ENCODE results near the gene RNF34. TPM values are rescaled to one million over a fixed set of nuclear protein-coding genes. Genes with fewer than 3 reads are reported as not detected.

The RNF34 gene
- total RNA-seq, 2 experiments from 2014 or later, result 60.6 to 63.1 TPM

- H3K4me3 ChIP-seq (ENCODE audit: low read length), result no peak overlapping the region
- intact Hi-C loops (cut with DNase I, micrococcal nuclease), result no loop called here
- no peaks in the 10 kb centered on the region for H3K27me3 ChIP-seq (ENCODE audit: control insufficient read depth in 1 of 2, insufficient read depth in 2 of 2, low read length in 2 of 2)
- no peaks in the 10 kb centered on the region for H3K9me3 ChIP-seq (ENCODE audit: control insufficient read depth in 1 of 2, insufficient read depth in 1 of 2, low read length in 2 of 2)
- peaks cover 23% of the 10 kb centered on the region for H3K4me1 Mint-ChIP-seq (ENCODE audit: low read depth)
- TF ChIP-seq CTCF (IDR thresholded peaks at IDR 0.05), result no peak
- no peak overlapping the region for H3K27ac ChIP-seq (ENCODE audit: low read depth in 1 of 2, low read length in 2 of 2)
- POLR2A ChIA-PET, result interaction anchor here (1.1 kb wide), 2 partner anchors 13 to 20 kb away, joined by 3 to 4 read pairs; partner anchors contain the start of gene RNF34
- H3K4me3 Mint-ChIP-seq, result no peak overlapping the region
- peak overlapping the region; percentile 17 for H3K27ac Mint-ChIP-seq
- ATAC-seq (ENCODE audit: poor library complexity), result no peak
- H3K9me3 Mint-ChIP-seq, result no peaks in the 10 kb centered on the region
- peaks cover 93% of the 10 kb centered on the region for H3K36me3 Mint-ChIP-seq (ENCODE audit: low read depth)
- H3K27me3 Mint-ChIP-seq, result no peaks in the 10 kb centered on the region
- CTCF ChIA-PET, result no interaction called here
- H3K36me3 ChIP-seq (ENCODE audit: insufficient read depth, low read length), result peaks cover 91% of the 10 kb centered on the region
- DNase-seq, result no peak
- no peaks in the 10 kb centered on the region for H3K4me1 ChIP-seq (ENCODE audit: insufficient read depth, low read length)
These were observed 20.2 kb downstream of the RNF34 start for GRCh38 chr12:121420109-121420508.

GRCh38 chr12:121423253-121423652 lies 23.3 kb downstream of the RNF34 start:
- Mint-ChIP-seq H3K4me3 (no peak overlapping the region), H3K36me3 (ENCODE audit: low read depth) (peaks cover 96% of the 10 kb centered on the region), H3K9me3 (no peaks in the 10 kb centered on the region), H3K27ac (no peak overlapping the region), H3K27me3 (no peaks in the 10 kb centered on the region), H3K4me1 (ENCODE audit: low read depth) (peaks cover 1% of the 10 kb centered on the region)
- Histone ChIP-seq H3K9me3 (ENCODE audit: control insufficient read depth in 1 of 2, insufficient read depth in 1 of 2, low read length in 2 of 2) (no peaks in the 10 kb centered on the region), H3K27ac (ENCODE audit: low read depth in 1 of 2, low read length in 2 of 2) (no peak overlapping the region), H3K4me3 (ENCODE audit: low read length) (no peak overlapping the region), H3K36me3 (ENCODE audit: insufficient read depth, low read length) (peaks cover 91% of the 10 kb centered on the region), H3K4me1 (ENCODE audit: insufficient read depth, low read length) (no peaks in the 10 kb centered on the region), H3K27me3 (ENCODE audit: control insufficient read depth in 1 of 2, insufficient read depth in 2 of 2, low read length in 2 of 2) (no peaks in the 10 kb centered on the region)
- TF ChIP-seq CTCF (IDR thresholded peaks at IDR 0.05), result no peak
- intact Hi-C loops (cut with DNase I, micrococcal nuclease), result no loop called here
- ChIA-PET CTCF (interaction anchor here (0.8 kb wide), 1 partner anchor 20 kb away, joined by 4 read pairs; no protein-coding TSS in a partner anchor), POLR2A (no interaction called here)
- DNase-seq (no peak), ATAC-seq (ENCODE audit: poor library complexity) (no peak)

- TF ChIP-seq CTCF (IDR thresholded peaks at IDR 0.05), result no peak
- Mint-ChIP-seq H3K4me1 (ENCODE audit: low read depth) (peaks cover 2% of the 10 kb centered on the region), H3K27me3 (no peaks in the 10 kb centered on the region), H3K4me3 (no peak overlapping the region), H3K9me3 (no peaks in the 10 kb centered on the region), H3K27ac (no peak overlapping the region), H3K36me3 (ENCODE audit: low read depth) (peaks cover 96% of the 10 kb centered on the region)
- ATAC-seq (ENCODE audit: poor library complexity), result no peak
- no peak overlapping the region for H3K4me3 ChIP-seq (ENCODE audit: low read length)
- no peak overlapping the region for H3K27ac ChIP-seq (ENCODE audit: low read depth in 1 of 2, low read length in 2 of 2)
- ChIA-PET POLR2A (interaction anchor here (1.1 kb wide), 1 partner anchor 72 kb away, joined by 3 read pairs; the partner anchor contains the start of gene ANAPC5), CTCF (no interaction called here)
- peaks cover 92% of the 10 kb centered on the region for H3K36me3 ChIP-seq (ENCODE audit: insufficient read depth, low read length)
- H3K27me3 ChIP-seq (ENCODE audit: control insufficient read depth in 1 of 2, insufficient read depth in 2 of 2, low read length in 2 of 2), result no peaks in the 10 kb centered on the region
- no peaks in the 10 kb centered on the region for H3K4me1 ChIP-seq (ENCODE audit: insufficient read depth, low read length)
- intact Hi-C loops (cut with DNase I, micrococcal nuclease), result no loop called here
- no peak for DNase-seq
- H3K9me3 ChIP-seq (ENCODE audit: control insufficient read depth in 1 of 2, insufficient read depth in 1 of 2, low read length in 2 of 2), result no peaks in the 10 kb centered on the region
These were observed 24.0 kb downstream of the RNF34 start for GRCh38 chr12:121423682-121424623.

Data from CD4-positive, alpha-beta T cell (primary cell).